Natural killer cell (primary cell): ENCODE results near the gene PCTP. TPM values are rescaled to one million over a fixed set of nuclear protein-coding genes. Genes with fewer than 3 reads are reported as not detected.

Source experiments
- ATAC-seq, 3 donors: fragments of 150-1000 bp in 2 of 3; fragments of 200-7000 bp in 1 of 3; cut with Tn5 transposase; 1 replicate in 1 of 3; 2 replicates in 2 of 3; pipeline ENCODE4 v1.10.0; 2021; ENCODE audit warnings: mild to moderate bottlenecking in 2 of 3, moderate library complexity in 2 of 3
- DNase-seq, 2 donors: peaks; one replicate each; pipeline versions ENCODE4 v3.0.0 to v3.0.0-alpha.2; 2013 to 2021; ENCODE audit warnings: mixed read lengths in 1 of 2
- H3K27ac ChIP-seq: one replicate; pipeline ENCODE4 v1.5.1; 2013; ENCODE audit warnings: mild to moderate bottlenecking, low read length
- H3K27me3 ChIP-seq: one replicate; pipeline ENCODE4 v1.6.1; 2013; ENCODE audit warnings: low read length; ENCODE audit not compliant: control insufficient read depth, insufficient read depth
- H3K36me3 ChIP-seq: one replicate; pipeline ENCODE4 v1.6.1; 2013; ENCODE audit warnings: low read length; ENCODE audit not compliant: control insufficient read depth, insufficient read depth
- H3K4me1 ChIP-seq: one replicate; pipeline ENCODE4 v1.6.1; 2013; ENCODE audit warnings: low read length; ENCODE audit not compliant: control insufficient read depth, insufficient read depth
- H3K4me3 ChIP-seq: one replicate; pipeline ENCODE4 v1.5.1; 2013; ENCODE audit warnings: low read length
- H3K9me3 ChIP-seq: one replicate; pipeline ENCODE4 v1.6.1; 2013; ENCODE audit warnings: low read length; ENCODE audit not compliant: control insufficient read depth, insufficient read depth
- H3K27ac Mint-ChIP-seq, 2 donors: one replicate each; pipeline ENCODE4 v1.8.0; 2022; ENCODE audit warnings: mild to moderate bottlenecking in 2 of 2, mixed read lengths in 2 of 2, moderate library complexity in 1 of 2
- H3K27me3 Mint-ChIP-seq, 2 donors: one replicate each; pipeline ENCODE4 v1.8.0; 2022; ENCODE audit warnings: low read depth in 2 of 2, mixed read lengths in 2 of 2
- H3K36me3 Mint-ChIP-seq: one replicate; pipeline ENCODE4 v1.8.0; 2022; ENCODE audit warnings: mixed read lengths
- H3K4me1 Mint-ChIP-seq, 2 donors: one replicate each; pipeline ENCODE4 v1.8.0; 2022; ENCODE audit warnings: mixed read lengths in 2 of 2
- H3K4me3 Mint-ChIP-seq: one replicate; pipeline ENCODE4 v1.8.0; 2022; ENCODE audit warnings: mild to moderate bottlenecking, moderate library complexity, mixed read lengths
- H3K9me3 Mint-ChIP-seq, 2 donors: one replicate each; pipeline ENCODE4 v1.8.0; 2022; ENCODE audit warnings: mixed read lengths in 2 of 2
- WGBS: methylation state at CpG from one replicate; pipeline ENCODE4 v1.1.7; 2013; ENCODE audit warnings: missing lambda C conversion rate; ENCODE audit not compliant: insufficient coverage; 5-methylcytosine and 5-hydroxymethylcytosine counted together
- intact Hi-C: fragments of 100-400 bp; cut with micrococcal nuclease; formaldehyde crosslinking; loops from one replicate; pipeline ENCODE4 v1.14.2; 2022
- total RNA-seq, 4 donors: library from RNA; stranded (reverse); fragments of 120-200 nt in 1 of 4; gene quantifications; one replicate each; pipeline versions ENCODE4 v1.2.3 to v1.2.4, GENCODE V29; 2013 to 2022
- TF ChIP-seq, protein P1 (sequence below): fragments of 200-600 bp; IDR thresholded peaks from one replicate; pipeline ENCODE4 v1.8.0; 2022; ENCODE audit warnings: antibody characterized with exemption

PCTP gene
- total RNA-seq, 3 donors from 2014 or later (not counting 1 experiment from before 2014, with no cell fraction given), result 6.3 to 9.5 (median 9.2) TPM

DNA sequence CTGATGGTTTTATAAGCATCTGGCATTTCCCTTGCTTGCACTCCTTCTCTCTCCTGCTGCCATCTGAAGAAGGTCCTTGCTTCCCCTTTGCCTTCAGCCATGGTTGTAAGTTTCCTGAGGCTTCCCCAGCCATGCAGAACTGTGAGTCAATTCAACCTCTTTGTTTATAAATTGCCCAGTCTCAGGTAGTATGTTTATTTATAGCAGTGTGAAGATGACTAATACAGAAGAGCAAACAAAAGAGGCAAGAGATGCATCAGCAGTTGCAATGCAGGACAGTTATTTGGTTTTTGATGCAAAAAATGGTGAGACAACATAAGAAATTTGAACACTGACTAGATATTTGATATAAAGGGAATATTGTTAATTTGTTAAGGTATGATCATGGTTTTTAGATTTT is 45.0 kb upstream of the PCTP start:
- ATAC-seq, result no peak
- Mint-ChIP-seq H3K27me3 (peaks cover 5 to 10% of the 10 kb centered on the region in 2 donors), H3K4me1 (no peaks in the 10 kb centered on the region)

DNA sequence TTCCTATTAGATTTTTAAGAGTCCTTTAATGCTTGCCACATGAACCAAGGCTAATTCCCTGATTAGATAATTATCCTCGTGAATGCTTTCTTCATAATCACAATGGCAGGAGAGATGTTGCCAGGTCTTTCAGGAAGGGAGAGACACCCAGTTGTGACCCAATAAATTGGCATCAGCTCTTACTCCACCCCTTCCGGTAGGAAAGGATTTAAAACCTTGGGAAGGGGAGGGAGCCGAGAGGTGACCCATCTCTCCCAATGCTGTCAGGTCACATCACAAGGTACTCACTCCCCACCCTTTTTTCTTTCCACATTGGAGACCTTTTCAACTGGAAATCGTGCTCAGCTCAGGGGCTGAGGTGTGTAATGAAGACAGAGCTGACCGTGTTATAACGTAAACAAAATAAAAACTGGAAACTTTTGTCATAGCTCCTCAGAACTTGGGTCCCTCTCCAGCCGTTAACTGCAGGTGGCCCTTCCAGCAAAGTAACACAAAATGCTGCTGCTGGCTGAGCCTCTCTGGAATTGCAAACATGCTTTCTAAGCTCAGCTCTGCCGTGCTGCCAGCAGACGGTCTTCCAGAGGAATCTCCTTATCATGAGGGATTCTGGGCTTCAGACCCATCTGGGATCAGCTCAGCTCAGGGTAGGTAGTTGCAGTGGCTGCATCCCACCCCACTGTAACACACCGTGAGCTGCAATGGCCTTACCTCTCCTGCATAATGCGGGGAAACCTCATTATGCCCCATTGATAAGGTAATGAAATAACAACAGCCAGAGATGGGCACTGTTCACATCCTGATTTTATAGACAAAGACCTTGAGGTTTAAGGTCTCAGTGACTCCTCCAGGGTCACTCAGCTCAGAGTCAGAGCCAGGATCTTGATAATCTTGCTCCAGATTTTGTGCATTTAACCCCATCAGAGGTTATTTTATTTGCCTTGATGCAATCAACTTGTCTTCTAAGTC is 43.8 kb upstream of the PCTP start:
- whole genome bisulfite sequencing, result 92% methylated on average over 9 of the region's 11 CpGs

More for the DNA sequence above, 45.0 kb upstream of the PCTP start:
- TF ChIP-seq, protein P1, sequence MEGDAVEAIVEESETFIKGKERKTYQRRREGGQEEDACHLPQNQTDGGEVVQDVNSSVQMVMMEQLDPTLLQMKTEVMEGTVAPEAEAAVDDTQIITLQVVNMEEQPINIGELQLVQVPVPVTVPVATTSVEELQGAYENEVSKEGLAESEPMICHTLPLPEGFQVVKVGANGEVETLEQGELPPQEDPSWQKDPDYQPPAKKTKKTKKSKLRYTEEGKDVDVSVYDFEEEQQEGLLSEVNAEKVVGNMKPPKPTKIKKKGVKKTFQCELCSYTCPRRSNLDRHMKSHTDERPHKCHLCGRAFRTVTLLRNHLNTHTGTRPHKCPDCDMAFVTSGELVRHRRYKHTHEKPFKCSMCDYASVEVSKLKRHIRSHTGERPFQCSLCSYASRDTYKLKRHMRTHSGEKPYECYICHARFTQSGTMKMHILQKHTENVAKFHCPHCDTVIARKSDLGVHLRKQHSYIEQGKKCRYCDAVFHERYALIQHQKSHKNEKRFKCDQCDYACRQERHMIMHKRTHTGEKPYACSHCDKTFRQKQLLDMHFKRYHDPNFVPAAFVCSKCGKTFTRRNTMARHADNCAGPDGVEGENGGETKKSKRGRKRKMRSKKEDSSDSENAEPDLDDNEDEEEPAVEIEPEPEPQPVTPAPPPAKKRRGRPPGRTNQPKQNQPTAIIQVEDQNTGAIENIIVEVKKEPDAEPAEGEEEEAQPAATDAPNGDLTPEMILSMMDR, result no peak
- Histone ChIP-seq H3K27me3 (no peaks in the 10 kb centered on the region), H3K27ac (no peak overlapping the region), H3K4me1 (no peaks in the 10 kb centered on the region), H3K4me3 (no peak overlapping the region), H3K9me3 (no peaks in the 10 kb centered on the region), H3K36me3 (no peaks in the 10 kb centered on the region)
- DNase-seq, result no peak
- H3K4me3 Mint-ChIP-seq, result no peak overlapping the region
- H3K36me3 Mint-ChIP-seq, result no peaks in the 10 kb centered on the region
- H3K9me3 Mint-ChIP-seq, result peaks cover 0 to 5% of the 10 kb centered on the region in 2 donors
- intact Hi-C loops, result no loop called here
- H3K27ac Mint-ChIP-seq, result no peak overlapping the region

DNA sequence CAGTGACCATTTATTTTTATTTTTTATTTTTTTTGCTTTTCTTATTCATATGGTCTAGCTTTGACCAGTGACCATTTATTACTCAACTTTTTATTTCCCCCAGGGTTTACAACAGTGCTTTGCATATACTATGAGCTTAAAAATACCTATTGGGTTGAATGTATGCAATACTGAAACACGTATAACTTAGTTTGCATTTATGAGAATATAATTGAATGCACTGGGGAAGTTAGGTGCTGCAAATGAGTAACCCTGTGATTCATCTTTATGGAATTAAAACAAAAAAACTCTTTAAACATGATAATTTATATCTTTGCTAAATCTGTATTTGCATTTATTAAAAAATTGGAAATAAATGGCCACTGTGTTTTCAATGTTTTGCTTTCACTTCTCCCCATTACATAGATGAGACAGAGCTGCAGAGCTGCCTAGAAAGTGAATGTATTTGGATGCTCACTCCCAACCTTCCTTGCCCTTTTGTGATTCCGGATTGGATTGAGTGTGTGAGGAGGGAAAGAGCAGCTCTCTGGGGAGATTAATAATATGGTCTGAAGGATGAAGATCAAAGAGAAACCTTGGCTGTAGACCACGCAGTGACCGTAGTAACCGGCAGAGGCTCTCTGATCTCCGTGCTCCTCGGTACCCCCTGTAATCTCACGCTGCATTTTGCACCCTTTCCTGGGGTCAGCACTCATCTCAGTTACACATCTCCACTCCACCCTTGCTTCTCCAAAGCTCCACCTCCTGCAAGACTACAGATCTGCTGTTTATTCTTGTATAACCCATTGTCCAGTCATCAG is 42.5 kb upstream of the PCTP start:
- WGBS, result 92% methylated on average over 8 of the region's 8 CpGs
- Mint-ChIP-seq H3K4me3 (no peak overlapping the region), H3K4me1 (no peaks in the 10 kb centered on the region), H3K9me3 (no peaks in the 10 kb centered on the region), H3K27me3 (peaks cover 4 to 5% of the 10 kb centered on the region in 2 donors), H3K27ac (no peak overlapping the region), H3K36me3 (no peaks in the 10 kb centered on the region)
- no peak overlapping the region for H3K27ac ChIP-seq
- ATAC-seq (no peak), DNase-seq (no peak)
- intact Hi-C loops, result no loop called here
- H3K4me3 ChIP-seq, result no peak overlapping the region
- no peaks in the 10 kb centered on the region for H3K27me3 ChIP-seq
- H3K4me1 ChIP-seq, result no peaks in the 10 kb centered on the region
- TF ChIP-seq, protein P1, result no peak
- H3K36me3 ChIP-seq, result no peaks in the 10 kb centered on the region
- no peaks in the 10 kb centered on the region for H3K9me3 ChIP-seq

More for the DNA sequence above, 43.8 kb upstream of the PCTP start:
- H3K27ac ChIP-seq, result no peak overlapping the region
- H3K4me3 Mint-ChIP-seq, result no peak overlapping the region
- no peaks in the 10 kb centered on the region for H3K36me3 Mint-ChIP-seq
- H3K4me1 ChIP-seq, result no peaks in the 10 kb centered on the region
- no peak for ATAC-seq
- H3K4me3 ChIP-seq, result no peak overlapping the region
- no peak overlapping the region for H3K27ac Mint-ChIP-seq
- no peaks in the 10 kb centered on the region for H3K27me3 ChIP-seq
- H3K27me3 Mint-ChIP-seq, result peaks cover 2 to 5% of the 10 kb centered on the region in 2 donors
- intact Hi-C loops, result no loop called here
- TF ChIP-seq, protein P1, result no peak
- no peaks in the 10 kb centered on the region for H3K9me3 ChIP-seq
- H3K36me3 ChIP-seq, result no peaks in the 10 kb centered on the region
- peaks cover 0 to 2% of the 10 kb centered on the region in 2 donors for H3K9me3 Mint-ChIP-seq
- H3K4me1 Mint-ChIP-seq, result no peaks in the 10 kb centered on the region
- DNase-seq, result no peak
